GM21786 (cell line): ENCODE data around the gene SHH.

Source experiments
- ATAC-seq: cut with Tn5 transposase; IDR thresholded peaks from one replicate; pipeline ENCODE4 v1.9.1; 2021; ENCODE audit not compliant: unreplicated experiment

Gene SHH

DNA sequence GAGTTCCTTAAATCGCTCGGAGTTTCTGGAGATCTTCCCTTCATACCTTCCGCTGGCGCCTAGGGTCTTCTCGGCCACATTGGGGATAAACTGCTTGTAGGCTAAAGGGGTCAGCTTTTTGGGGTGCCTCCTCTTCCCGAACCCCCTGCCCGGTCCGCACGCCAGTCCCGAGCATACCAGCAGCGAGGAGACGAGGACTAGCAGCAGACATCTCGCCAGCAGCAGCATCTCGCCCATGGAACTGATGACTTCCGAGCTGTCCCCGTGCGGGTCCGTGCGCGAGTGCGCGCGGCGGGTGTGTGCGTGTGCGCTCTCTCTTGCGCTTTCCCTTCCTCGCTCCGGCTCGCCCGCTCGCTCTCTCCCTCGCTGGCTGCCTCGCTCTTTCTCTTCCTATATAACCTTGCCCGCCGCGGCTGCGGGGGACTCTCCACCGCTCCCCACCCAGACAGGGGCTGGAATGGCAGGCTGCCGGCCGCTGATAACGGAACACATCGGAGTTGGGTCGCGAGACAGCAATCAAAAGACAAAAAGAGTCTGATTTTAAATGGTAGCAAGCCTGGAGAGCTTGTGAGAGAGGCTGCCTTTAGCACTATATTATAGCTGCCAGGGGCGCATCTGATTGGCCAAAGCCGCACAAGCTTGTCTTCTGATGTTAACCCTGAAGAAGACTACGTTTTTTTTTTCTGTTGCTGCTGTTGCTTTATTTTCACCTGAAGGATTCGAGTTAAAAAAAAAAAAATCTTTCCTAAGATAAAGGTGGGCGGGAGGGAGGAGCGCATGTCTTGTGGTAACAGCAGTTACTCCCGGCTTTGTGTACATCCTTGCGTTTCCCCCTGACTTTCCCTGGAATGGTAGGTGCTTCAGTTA is at the start of gene SHH:
SHH (minus strand) TSS at position 569 of the 867 bp plus-strand sequence; CDS start at position 228, 341 bp downstream.
- no peak for ATAC-seq

DNA sequence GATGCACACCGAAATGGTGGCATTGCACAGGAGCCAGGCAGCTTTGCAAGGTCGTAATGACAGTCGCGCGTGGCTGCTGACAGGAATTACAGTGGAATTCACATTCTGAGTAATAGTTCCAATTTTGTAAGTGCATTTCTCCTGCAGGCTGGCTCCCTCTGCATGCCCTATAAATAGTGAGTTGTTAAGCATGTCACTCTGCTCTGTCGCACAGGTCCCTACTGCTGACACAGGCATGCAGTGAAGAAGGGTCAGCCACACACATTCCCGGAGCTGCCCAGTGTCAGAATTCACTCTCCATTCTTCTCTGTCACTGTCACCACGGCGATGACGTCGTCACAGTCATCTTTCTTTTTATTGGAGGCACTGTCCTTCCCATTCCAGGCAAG is 49.2 kb upstream of the SHH start:
- no peak for ATAC-seq

DNA sequence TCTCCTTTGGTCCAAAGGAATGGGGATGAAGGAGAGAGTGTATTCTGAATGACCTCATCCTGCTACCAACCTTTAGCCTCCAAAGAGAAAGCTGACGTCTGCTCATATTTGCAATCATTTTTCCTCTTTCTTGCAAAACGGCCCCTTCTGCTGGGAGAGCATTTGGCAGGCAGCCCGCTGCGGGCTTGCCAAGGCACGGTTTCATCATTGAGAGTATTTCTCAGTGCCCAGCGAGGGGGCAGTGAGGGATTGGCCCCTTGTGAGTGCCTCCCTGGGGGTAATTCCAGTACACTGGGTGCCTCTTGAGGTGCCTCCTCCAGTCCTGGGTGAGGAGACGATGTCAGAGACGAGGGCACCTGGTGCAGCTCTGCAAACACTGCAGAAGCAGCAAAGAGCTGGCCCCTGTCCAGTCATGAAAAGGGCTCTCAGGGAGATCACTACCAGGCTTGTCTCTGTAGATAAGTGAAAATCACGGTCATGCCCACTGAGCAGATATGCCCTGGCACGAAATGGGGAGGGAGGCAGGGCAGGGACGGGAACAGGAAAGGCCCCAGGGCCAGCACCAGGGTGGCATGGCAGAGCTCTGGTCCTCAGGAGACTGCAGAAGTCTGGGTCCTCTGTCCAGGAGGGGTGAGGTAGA is 48.7 kb upstream of the SHH start:
- no peak for ATAC-seq

DNA sequence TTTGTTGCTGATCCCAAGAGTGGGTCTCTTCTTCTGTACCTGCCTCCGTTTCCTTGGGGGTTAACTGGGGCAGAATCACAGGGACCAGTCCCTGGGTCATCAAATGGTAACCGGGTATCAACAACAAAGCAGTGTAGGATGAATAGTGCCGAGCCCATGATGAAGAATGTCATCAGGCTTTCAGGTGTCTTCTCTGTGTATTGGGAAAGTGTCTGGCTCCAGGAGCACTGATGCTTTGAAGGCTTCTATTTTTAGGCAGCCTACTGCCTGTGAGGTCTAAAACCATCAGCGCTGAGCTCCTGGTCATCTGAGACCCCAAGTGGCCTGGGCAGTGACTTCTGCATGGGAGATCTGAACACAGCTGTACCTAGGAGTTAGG is 48.2 kb upstream of the SHH start:
- no peak for ATAC-seq

DNA sequence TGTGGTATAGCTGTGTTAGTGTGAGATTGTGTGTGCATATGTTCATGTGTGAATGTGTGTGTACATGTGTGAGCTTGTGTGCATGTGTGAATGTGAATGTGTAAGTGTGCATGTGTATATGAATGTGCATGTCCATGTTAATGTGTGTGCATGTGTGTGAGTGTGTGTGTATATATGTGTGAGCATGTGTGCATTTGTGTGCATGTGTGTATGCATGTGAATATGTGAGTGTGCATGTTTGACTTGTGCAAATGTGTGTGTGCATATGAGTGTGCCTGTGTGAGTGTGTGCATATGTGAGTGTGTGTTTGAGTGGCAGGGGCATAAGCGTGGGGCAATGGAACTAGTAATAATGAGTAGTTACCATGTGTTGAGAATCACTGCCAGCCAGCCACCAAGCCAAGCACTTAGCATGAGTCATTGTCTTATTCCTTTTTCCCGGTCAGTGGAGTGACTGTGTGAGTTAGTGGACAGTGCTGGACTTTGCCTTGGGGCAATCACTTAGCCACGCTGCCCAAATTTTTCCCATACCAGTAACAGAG is 46.3 kb upstream of the SHH start:
- no peak for ATAC-seq

DNA sequence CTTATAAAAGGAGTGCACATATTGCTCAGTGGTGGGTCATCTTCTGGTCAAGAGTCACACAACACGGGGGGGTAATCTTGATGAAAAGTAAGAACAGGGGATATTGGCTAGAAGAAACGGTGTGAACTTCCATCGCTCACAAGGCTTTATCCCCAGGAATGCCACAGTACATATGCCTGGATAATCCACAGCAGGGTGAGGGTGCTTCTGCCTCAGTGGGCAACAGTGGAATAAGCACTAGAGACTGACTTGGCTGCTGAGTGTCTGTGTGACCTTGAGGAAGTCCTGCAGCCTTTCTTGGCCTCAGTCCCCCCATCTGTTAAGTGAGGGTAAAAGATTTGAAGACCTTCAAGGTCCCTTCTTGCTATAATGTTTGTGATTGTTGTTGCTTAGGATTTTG is 44.9 kb upstream of the SHH start:
- ATAC-seq, result no peak

DNA sequence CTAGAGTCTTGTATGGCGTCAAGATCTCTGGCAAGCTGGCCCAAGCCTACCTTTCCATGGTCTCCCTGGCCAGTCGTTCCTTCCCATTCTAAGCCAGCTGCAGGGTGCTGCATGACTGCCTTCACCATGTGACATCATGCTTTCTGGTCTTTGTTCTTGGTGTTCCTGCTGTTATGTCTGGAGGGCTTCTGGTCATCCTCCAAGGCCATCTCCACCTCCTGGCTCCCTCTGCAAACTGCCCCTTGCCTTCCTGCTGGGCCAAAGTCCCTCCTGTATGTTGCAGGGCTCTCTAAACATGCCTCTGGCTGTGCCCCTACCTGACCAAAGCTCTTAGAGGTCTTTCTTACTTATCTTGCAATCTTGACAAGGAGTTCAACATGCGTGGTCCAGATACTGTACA is 44.4 kb upstream of the SHH start:
- ATAC-seq, result no peak

DNA sequence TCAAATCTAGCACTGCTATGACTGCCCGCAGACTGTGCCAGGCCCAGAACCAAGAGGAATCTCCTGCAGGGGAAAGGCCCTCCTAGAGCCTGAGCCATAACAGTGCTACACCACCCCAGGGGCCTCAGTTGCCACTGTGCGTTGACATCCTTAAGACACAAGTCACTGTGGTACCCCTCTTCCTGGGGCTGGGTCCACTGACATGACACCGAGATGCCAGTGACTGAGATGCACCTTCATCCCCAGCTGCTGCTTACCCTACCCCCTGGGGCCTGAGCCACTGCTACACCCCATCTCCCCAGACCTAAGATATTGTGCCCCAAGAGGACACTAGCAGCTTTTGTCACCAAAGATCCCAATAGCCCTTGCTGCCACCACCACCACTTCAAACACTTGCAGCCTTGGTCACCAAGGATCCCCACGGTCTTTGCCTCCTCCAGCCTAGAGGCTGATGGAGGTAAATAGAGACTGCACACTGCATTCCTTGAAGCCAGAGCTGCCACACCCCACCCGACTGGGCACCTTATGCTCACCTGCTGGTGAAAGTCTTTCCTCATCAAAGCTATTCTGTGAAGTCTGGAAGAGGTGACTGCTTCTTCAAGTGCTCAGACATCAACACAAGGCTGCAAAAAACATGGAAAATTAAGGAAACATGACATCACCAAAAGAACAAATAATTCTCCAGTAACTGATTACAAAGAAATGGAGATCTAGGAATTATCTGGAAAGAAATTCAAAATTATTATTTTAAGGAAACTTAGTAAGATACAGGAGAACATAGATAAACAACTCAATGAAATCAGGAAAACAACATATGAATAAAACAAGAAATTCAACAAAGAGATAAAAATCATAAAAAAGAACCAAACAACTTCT is 40.4 kb upstream of the SHH start:
- no peak for ATAC-seq

DNA sequence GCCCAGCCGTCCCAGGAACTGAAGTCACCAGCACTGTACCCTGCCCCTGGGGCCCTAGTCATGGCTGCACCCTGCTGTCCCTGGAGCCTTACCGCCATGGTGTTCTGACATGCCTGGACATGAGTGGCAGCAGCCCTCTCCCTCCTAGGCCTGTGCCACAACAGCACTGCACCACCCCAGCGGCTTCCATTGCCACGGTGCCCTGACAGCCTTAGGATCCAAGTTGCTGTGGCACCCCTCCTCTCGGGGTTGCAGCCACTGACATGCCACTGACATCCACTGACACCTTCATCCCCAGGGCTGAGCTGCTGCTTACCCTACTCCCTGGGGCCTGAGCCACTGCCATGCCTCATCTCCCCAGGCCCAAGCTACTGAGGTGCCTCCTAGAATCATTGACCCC is 39.6 kb upstream of the SHH start:
- no peak for ATAC-seq

DNA sequence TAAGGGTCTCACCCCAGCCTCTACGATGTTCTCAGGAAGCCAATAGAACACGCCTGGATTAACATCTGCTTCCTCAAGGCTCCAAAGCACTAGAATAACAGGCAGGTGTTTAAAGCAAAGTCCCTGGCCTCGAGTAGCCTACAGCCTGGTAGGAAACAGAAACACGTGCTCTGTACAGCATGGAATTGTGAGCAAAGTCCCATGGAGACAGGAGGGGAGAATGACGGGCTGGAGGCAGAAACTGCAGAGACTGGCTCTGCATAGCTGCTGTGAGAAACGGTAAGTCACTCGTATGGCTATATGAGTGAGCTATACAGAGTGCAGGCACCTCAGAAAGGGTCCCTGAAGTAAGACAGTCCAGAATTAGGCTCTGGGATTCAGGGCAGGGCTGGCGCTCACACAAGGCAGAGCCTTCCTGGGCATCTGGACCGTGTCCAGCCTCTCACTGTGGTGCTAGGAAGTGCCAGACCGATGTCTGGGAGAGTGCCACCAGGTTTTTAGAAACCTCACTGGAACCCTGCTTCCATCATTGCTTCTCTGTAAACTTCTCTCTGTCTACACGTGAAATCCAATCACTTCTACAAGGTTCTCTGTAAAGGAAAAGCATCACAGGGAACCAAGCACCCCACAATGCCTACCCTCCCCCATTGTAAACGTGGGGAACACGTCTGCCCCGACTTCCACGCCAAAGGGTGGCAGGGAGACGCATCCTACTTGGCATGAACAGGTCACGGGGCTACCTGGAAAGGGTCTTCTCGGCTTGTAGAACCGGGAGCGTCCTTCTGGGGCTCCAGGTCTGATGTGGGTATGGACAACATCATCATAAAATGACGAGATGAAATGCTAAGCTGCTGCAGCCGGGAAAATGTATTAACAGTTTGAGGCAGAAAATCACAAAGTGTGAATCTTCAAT is 38.8 kb upstream of the SHH start:
- ATAC-seq, result no peak

DNA sequence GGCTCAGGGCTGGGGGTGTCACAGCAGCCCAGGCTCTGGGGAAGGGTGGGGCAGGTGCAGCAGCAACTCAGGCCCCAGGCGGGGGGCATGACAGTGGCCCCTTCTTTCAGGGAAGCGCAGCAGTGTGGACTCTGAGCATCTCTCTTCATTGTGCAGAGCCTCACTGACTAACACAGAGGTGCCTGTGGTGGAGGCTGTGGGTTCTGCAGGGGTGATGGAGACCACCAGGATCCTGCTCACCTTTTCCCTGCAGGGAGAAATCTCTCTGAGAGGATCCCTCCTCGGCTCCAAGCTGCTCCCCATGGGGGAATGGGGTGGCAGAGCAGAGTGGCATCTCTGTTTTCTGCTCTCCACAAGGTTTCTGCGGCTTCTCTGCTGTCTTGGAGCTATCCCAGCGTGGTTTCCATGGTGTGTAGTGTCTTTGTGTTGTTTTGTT is 37.8 kb upstream of the SHH start:
- ATAC-seq, result no peak

DNA sequence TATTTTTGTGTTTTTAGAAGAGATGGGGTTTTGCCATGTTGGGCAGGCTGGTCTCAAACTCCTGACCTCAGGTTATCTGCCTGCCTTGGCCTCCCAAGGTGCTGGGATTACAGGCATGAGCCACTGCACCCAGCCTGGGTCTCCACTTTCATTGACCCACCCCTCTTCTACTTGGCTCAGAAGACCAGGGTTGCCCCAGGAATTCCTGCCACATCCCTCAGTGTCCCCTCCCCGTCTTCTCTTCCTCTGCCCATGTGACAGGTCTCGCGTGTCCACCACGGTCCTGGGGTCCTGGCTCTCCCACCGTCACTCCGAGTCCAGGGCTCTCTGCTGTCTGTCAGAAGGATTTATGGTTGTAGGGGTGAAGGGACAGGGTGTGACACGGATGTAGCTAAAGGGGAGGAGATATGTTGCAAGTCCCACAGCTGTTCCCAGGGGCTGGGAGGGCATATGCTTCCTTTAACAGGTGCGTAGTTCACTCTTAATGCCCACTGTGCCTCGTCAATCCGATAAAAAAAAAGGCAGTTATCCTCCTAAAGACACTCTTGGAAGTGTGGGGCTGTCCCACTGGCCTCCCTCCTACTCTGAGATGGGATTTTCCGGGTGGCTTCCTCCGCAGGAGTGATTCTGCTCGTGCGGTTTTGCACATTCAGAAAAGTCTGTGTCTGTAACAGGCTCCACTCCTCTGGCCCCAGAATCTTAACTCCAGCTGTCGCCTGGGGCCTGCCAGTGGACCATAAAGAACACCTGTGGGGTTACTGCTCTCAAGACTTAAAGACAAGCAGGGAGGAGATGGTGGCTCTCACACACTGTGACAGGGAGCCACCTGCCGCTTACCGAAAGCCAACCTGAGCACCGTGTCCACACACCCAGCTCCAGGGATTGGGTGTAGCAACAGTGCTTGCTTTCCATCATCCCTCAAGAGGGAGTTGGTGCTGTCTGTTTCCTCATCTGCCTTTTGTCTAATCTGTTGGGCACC is 36.7 kb upstream of the SHH start:
- no peak for ATAC-seq

DNA sequence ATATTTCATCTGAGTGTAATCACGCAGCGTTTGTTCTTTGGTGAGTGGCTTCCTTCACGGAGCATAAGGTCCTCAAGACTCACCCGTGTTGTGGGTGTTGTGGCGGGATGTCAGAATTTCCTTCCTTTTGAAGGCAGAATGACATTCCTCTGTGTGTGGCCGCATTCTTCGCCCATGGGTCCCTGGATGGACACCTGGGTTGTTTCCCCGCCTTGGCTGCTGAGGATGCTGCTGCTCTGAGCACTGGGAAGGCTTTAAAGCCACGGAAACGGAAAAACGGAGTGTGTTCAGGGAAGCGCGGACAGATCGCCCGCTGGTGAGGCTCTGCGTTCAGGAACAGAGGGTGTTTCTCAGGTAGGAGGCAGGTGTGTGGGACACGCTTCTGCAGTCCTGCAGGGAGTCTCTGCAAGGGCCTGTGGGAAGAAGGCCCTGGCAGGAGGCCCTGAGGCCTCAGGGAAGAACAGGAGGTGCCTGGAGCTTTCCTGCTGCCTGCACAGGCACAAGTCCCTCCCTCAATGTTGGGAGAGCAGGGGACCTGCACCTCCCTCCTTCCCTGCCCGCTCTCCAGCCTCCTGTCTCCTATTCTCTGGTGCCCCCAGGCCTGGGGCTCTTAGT is 35.7 kb upstream of the SHH start:
- ATAC-seq, result no peak

DNA sequence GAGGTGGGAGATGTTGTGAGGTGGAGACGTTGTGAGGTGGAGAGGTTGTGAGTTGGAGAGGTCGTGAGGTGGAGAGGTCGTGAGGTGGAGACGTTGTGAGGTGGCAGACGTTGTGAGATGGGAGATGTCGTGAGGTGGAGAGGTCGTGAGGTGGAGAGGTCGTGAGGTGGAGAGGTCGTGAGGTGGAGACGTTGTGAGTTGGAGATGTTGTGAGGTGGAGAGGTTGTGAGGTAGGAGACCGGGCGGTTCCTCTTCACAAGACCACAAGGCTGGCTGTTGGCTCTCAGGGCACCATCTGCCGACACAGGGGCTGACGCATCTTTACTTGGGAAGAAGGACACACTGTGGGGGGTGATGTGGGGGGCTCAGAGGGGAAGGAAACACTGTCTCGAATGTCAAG is 34.7 kb upstream of the SHH start:
- ATAC-seq, result no peak

DNA sequence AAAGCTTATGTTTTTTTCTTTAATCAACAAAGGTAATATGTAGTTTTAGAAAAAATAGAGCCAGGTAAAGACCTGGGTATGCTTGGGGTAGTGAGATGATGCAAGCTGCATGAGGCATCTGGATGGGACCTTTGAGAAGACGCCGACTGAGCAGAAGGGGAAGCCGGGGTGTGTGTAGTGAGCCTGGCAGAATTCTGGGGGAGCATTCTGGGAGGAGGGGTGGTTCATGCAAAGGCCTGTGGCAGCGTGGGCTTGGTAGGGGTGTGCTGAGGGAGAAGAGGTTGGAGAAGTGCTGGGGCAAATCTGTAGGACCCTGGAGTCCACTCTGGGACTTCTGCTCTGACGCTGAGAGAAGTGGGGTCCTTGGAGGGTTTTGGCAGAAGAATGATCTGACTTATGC is 33.9 kb upstream of the SHH start:
- no peak for ATAC-seq

DNA sequence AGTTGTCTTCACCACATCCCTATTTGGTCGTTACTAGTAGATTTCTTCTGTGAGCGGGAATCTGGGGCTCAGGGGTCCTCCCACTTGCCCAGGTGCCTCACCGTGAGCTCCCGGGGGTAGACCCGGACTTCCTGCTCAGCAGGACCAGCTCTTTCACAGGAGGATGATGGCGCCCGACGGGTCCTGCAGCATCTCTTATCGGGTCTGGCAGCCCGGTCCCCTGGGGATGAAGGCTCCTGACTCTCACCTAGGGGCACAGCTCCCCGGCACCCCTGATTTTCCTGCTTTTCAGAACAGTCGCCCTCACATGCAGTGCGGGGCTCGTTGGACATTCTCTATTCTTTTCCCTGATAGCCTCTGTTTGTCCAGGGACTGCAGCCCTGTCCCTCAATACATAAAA is 33.0 kb upstream of the SHH start:
- ATAC-seq, result no peak

DNA sequence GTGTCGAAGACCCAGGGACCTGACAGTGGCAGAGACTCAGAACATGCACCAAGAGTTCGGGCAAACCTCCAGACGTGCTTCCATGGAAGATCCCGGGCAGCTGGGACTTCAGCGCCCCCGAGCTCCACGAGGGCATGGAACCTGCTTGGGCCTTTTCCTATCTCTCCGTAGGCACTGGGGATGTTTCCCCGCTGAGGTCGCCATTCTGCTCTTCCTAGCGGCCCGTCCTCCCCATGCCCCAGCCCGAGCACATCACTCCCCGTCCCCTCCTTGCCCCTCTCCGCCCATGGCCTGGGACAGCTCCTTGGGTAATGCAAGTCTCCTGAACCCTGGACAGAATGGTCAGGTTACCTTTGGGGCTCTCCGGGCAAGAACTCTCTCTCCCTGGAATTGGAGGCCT is 32.3 kb upstream of the SHH start:
- ATAC-seq, result no peak

DNA sequence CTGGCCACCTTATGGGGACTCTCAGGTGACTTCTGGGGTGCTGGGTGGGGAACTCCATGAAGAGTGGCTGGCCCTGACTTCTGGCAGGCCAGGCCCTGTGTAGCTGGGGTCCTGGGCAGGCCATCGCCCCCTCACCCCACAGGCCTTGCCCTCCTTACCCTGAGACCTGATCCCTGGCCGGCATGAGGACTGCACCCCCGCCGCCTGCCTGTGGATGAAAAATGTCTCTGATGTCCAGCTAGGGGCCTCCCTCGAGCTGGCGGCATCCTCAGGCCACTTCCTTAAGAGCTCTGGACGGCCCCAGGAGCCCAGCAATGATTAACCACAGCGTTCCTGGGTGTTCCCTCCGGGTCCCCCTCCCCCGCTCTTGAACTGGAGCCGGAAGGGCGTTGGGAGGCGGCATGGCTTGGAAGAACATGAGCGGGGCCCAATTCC is 31.8 kb upstream of the SHH start:
- ATAC-seq, result no peak
